ENCODE measurements around the gene OR10A3. TPM values are rescaled to one million over a fixed set of nuclear protein-coding genes. Genes with fewer than 3 reads are reported as not detected.

The OR10A3 gene
- total RNA-seq, 1 experiment from 2014 or later = not detected

DNA sequence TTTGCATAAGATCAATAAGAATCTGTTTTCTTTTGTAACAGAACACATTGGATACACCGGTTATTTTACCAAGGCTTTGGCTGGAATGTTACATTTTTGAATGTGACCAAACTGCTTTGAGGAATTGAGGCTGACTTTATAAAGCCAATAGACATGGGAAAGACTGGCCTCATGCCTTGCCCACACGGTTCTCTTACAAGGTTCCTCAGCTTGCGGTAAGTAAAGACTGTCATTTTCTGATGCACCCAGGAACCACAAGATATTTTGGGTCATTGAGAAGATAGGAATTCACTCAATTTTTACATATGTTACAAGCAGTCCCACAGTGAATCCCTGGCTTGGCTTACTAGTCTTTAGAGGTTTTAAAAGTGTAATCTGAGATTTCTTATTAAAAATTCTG lies 34.4 kb downstream of the OR10A3 start:
- no peak overlapping the region for H3K4me3 Mint-ChIP-seq
- H3K36me3 Mint-ChIP-seq = no peaks in the 10 kb centered on the region
- no peaks in the 10 kb centered on the region for H3K9me3 Mint-ChIP-seq
- ATAC-seq (no peak), DNase-seq (ENCODE audit: low spot score) (no peak)
- peaks cover 87% of the 10 kb centered on the region for H3K4me1 Mint-ChIP-seq
- TF ChIP-seq ELF4 (CRISPR knock-in tag; IDR thresholded peaks at IDR 0.05; ENCODE audit: low read depth) (no peak), SP1 (CRISPR knock-in tag; conservative IDR thresholded peaks at IDR 0.05) (no peak), JUN (CRISPR knock-in tag; IDR thresholded peaks at IDR 0.05) (no peak), EMX1 (CRISPR knock-in tag; IDR thresholded peaks at IDR 0.05) (no peak), MYBL2 (CRISPR knock-in tag; IDR thresholded peaks at IDR 0.05) (no peak), ZNF219 (CRISPR knock-in tag; IDR thresholded peaks at IDR 0.05; ENCODE audit: borderline replicate concordance) (no peak), ZNF425 (CRISPR knock-in tag; conservative IDR thresholded peaks at IDR 0.05) (no peak), FOXJ3 (CRISPR knock-in tag; IDR thresholded peaks at IDR 0.05; ENCODE audit: borderline replicate concordance) (no peak), JAZF1 (CRISPR knock-in tag; IDR thresholded peaks at IDR 0.05) (no peak), MAX (CRISPR knock-in tag; IDR thresholded peaks at IDR 0.05) (no peak), AR (CRISPR knock-in tag; IDR thresholded peaks at IDR 0.05) (no peak), MXD4 (CRISPR knock-in tag; IDR thresholded peaks at IDR 0.05; ENCODE audit: borderline replicate concordance) (no peak), ZNF138 (CRISPR knock-in tag; conservative IDR thresholded peaks at IDR 0.05) (no peak), ZNF532 (CRISPR knock-in tag; IDR thresholded peaks at IDR 0.05; ENCODE audit: borderline replicate concordance) (no peak)
- TF ChIP-seq, protein P1, sequence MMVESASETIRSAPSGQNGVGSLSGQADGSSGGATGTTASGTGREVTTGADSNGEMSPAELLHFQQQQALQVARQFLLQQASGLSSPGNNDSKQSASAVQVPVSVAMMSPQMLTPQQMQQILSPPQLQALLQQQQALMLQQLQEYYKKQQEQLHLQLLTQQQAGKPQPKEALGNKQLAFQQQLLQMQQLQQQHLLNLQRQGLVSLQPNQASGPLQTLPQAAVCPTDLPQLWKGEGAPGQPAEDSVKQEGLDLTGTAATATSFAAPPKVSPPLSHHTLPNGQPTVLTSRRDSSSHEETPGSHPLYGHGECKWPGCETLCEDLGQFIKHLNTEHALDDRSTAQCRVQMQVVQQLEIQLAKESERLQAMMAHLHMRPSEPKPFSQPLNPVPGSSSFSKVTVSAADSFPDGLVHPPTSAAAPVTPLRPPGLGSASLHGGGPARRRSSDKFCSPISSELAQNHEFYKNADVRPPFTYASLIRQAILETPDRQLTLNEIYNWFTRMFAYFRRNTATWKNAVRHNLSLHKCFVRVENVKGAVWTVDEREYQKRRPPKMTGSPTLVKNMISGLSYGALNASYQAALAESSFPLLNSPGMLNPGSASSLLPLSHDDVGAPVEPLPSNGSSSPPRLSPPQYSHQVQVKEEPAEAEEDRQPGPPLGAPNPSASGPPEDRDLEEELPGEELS (CRISPR knock-in tag; IDR thresholded peaks at IDR 0.05) = no peak
- TF ChIP-seq, protein P2, sequence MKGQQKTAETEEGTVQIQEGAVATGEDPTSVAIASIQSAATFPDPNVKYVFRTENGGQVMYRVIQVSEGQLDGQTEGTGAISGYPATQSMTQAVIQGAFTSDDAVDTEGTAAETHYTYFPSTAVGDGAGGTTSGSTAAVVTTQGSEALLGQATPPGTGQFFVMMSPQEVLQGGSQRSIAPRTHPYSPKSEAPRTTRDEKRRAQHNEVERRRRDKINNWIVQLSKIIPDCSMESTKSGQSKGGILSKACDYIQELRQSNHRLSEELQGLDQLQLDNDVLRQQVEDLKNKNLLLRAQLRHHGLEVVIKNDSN (CRISPR knock-in tag; IDR thresholded peaks at IDR 0.05) = no peak
- POLR2A ChIA-PET = interaction anchor here (0.6 kb wide), 1 partner anchor 69 kb away, joined by 6 read pairs; no protein-coding TSS in a partner anchor
- peak overlapping the region; percentile 83 for H3K27ac Mint-ChIP-seq
- CTCF ChIA-PET = interaction anchor here (1.3 to 6.2 kb wide), 5 partner anchors 14 to 192 kb away, joined by 3 to 138 read pairs (median 17); partner anchors contain the start of gene EIF3F
- no peaks in the 10 kb centered on the region for H3K27me3 Mint-ChIP-seq (ENCODE audit: low read depth)

All from WTC11 (cell line).